Activated CD4-positive, CD25-positive, alpha-beta regulatory T cell treated with anti-CD3 and anti-CD28 coated beads, Interleukin-2, amount 50 U/mL, for 16 hours (primary cell): ENCODE data around the gene SEMA6A.

Experiments used
- DNase-seq: peaks from one replicate; pipeline ENCODE4 v3.0.0-alpha.2; 2020; ENCODE audit warnings: low read depth, low spot score

The SEMA6A gene, protein sequence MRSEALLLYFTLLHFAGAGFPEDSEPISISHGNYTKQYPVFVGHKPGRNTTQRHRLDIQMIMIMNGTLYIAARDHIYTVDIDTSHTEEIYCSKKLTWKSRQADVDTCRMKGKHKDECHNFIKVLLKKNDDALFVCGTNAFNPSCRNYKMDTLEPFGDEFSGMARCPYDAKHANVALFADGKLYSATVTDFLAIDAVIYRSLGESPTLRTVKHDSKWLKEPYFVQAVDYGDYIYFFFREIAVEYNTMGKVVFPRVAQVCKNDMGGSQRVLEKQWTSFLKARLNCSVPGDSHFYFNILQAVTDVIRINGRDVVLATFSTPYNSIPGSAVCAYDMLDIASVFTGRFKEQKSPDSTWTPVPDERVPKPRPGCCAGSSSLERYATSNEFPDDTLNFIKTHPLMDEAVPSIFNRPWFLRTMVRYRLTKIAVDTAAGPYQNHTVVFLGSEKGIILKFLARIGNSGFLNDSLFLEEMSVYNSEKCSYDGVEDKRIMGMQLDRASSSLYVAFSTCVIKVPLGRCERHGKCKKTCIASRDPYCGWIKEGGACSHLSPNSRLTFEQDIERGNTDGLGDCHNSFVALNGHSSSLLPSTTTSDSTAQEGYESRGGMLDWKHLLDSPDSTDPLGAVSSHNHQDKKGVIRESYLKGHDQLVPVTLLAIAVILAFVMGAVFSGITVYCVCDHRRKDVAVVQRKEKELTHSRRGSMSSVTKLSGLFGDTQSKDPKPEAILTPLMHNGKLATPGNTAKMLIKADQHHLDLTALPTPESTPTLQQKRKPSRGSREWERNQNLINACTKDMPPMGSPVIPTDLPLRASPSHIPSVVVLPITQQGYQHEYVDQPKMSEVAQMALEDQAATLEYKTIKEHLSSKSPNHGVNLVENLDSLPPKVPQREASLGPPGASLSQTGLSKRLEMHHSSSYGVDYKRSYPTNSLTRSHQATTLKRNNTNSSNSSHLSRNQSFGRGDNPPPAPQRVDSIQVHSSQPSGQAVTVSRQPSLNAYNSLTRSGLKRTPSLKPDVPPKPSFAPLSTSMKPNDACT

DNA sequence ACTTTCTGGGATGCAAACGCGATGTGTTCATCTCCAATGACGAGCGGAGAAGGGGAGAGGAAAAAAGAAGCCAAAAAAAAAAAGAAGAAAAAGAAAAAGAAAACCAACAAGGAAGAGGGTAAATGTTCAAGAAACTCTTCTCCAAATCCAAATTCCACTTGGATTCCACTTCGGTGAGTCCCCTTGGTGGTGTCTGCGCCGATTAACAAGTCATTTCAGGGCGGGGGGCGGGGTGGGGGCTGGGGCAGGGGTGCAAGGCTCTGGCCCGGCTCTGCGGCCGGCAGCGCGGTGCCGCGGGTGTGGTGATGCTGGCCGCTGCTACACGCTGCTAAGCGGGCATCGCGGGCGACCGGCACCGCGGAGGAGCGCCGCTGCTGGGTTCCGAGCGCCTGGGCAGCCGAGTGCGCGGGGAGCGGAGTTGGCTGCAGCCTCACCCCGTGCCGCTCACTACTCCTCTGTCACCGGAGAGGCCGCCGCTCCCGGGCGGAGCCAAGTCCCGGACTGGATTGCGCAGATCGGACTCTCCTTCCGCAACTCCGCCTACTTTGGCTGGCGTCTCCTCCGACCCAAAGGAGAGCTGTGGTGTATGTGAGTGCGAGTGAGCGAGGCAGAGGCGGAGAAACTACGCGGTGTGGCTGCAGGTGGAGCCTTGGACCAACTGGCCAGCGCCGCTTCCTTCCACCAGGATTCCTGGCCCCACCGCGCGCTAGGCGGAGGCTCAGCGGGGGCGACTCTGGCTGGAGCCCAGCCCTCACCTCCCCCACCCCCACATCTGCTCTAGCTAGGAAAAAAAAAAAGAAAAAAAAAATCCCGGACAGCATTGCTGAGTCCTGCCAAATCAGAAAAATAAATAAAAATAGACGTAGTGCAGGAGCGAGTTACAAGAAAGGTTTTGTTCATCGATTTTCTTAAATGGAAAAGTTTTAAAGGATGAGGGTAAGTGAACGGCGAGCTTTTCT lies at the start of gene SEMA6A:
Gene SEMA6A (minus strand): TSS at position 457 of the 959 bp plus-strand sequence. CDS start 69,879 bp downstream, outside the sequence.
- DNase-seq, result no peak

DNA sequence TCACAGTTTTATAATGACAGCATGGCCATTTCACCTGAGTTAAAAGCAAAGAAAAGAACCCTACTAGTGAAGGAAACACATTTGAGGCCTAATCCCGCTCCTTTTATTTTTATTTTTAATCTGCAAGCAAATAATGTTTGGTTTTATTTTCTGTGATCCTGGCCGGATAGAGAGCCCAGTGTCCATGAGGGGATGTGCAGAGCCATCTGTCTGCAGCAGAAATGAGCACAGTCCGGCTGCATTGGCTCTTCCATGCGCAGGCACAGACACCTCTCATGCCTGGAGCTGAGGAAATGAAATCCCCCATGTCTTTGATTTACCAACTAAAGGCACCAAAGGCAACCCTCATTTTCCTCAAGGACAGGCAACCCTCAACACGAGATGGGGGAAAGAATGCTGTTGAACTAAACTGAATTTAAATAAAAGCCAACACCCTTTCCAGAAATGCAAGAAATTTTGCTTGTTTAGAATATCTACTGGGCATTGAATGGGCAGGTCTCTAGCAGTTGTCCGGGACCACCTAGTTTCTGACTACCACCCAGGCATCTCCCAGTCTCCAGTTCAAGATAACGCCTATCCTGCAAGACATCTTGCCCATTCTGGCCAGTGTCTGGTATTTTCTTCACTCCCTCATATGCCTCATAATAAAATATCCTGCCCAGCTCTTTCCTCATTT lies 47.9 kb upstream of the SEMA6A start:
- DNase-seq, result no peak

DNA sequence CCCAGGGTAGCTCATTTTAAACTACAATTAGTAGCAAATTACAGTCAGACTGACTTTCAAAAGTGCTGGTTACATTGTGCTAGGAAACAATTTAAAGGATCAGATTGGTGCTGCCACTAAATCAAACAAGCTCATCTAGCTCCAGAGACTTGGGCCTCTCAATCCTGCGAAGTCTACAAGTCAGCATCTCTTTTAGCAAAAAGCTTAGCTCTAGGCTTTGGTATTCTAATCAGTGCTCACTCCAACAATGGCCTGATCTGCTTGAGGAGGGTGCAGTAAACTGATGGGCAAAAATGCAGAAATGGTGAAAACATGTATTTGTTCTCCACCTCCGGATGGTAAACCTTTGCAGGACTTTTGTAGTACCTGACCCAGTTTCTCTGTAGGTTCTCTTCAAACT lies 47.0 kb upstream of the SEMA6A start:
- DNase-seq, result no peak

DNA sequence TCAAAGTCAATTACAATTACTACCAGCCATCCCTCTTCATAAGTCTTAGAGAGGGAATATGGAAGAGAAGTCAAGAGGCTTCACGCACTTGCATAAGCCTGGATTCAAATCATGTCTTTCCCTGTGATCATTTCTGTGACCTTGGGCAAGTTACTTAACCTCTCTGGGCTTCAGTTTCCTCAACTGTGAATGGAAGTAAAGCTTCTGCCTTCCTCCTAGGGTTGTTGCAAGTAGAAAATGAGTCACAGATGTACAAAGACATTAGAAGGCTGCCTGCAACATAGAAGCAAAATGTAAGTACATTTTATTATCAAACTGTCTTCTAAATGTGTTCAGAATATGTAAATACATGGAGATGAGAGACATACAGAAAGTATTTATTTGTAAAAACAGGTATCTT lies 42.3 kb upstream of the SEMA6A start:
- DNase-seq, result no peak

DNA sequence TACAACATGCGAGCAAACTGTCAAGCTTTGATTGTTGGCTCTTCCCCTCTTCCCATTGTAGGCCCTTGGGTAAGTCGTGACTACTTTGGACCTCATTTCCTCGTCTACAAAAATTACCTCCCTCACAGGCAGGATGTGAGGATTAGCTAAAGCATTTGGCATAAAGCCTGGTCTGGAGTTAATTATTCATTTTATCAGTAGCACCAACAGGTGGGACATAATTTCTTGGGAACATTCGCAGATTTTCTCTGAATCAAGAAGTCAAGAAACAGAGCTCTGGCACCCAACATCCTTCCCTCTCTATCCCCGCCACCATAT lies 39.9 kb upstream of the SEMA6A start:
- no peak for DNase-seq

DNA sequence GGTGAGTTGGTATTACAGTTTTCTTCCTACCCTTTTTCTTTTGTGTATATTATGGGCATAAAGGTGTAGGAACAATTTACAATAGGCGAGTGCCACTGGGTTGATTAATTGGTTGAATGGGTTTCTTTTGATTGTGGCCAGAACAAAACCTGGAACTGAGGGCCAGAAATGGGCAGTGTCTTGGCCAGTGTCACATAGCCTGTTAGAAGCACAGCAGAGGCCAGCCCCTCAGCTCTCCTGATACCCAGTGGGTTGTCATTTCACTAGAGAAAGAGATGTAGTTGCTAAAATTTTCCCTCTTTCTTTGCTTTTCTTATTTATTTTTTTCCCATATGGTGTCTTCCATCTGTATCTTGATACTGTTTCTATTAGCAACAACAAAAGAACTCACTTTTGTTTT lies 38.8 kb upstream of the SEMA6A start:
- no peak for DNase-seq

DNA sequence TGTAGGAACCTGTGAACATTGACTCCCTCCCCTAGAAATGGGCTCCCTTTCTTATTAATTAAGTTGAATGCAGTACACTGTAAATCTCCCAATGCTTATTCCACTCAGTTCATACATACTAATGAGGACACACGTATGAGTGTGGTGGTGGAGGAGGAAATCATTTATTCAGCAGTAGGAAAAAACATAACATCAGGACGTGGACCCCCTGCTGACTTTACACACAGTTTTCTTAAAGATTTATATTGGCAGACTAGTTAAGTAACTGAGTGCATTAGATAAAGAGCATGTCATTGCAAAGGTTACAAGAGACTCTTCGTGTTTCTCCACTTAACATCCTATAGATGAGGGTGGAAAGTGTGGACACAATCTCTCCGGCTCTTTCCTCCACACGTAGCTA lies 37.8 kb upstream of the SEMA6A start:
- DNase-seq, result no peak

DNA sequence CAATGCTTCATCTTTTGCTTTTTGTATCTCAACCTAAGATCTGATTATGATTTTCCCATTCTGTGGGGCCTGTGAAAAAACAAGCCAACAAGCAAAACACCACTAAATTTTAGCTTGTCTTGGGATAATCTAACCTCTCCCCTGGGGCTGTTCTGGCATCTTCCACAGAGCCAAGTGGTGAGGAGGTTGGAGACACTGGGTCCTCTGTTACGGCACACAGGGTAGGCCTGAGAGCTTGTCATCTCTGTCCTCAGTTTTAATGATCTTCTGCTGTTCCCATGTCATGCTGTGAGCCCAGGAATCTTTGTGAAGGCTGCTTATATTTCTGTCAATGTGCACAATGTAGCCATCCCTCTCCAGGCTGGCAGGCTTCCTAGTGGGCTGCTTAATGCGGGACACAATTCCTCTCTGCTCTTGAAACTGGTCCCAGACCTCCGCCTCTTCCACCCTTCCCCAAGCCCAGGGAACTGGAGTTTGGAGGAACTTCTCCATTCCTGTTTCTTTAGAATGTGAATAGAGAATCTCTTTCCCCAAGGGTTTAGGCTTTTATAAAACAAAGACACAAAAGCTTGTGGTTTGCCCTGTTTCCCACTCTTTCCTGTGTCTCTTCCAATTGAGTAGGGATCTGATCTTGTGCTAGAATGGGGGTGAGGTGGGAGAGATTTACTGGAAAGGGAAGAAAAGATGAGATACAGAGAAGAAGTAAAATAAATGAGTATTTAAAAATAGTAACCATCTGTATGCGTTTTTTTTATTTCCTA lies 30.9 kb upstream of the SEMA6A start:
- no peak for DNase-seq

DNA sequence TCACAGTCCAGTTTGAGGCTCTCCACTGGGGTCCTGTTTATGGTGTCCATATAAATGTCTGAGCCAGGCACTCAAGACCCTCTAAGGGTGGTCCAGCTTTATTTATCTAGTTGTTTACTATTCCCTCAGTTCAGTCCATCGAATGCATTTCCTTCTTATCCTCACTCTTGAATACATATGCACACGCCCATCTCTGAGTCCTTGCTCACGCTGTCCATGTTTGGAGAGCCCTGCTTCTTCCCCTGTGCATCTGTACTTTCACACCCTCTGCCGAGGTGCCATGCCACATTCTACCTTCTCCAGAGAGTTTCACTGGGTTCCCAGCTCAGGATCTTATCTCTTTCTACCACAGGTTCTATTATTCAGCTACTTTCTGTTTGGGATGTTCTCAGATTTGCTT lies 30.2 kb upstream of the SEMA6A start:
- no peak for DNase-seq

DNA sequence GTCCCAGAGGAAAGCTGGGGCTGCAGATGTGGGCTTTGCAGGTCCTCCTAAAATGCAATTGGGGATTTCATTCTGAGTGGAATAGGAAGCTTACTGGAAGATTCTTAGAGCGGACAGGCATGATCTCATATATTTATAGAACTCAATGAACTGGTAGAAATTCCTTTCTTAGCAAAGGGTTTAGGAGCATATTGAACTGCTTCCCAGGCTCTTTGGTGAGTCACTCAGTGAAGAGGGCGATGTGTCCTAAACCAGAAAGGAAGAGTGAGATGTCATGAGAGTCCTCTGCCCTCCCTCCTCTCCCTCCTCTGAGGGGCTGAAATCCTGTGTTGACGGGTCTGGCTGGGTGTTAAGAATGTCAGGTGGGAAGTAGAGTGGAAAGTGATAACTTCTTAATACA lies 26.3 kb upstream of the SEMA6A start:
- DNase-seq, result no peak

DNA sequence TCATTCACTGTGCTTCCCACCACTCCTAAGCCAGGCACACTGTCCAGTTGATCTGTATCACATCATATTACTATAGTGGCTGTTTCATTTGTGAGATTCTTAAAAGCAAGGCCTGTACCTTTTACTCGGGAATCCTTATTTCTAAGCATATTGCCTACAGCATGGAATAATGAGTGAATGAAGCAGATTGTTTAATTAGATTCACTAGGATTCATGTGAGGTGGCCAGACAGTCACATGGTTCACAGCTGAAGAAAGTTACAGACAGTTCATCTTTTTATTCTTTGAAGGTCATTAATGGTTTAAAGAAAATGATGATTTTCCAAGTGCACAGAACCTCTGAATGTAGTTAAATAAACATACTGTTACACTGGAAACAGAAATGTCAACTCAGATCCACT lies 24.3 kb upstream of the SEMA6A start:
- DNase-seq, result no peak

DNA sequence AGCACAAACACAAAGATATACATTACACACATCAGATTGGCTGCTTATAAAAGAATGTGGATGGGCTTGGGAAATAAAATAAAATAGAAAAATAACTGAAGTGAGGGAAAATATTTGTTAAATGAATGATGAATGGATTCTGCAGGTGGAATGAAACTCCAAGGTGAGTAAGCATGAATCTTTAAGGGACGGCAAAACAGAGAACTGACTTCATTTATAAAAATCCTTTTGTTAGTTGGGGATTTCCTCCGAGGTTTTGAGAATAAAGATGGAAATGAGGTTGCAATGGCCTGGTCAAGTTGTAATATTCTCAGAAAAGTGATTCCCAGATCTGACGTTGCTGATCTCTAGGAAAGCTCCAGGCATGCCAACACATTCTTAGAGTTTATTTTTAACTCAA lies 20.9 kb upstream of the SEMA6A start:
- DNase-seq, result no peak

DNA sequence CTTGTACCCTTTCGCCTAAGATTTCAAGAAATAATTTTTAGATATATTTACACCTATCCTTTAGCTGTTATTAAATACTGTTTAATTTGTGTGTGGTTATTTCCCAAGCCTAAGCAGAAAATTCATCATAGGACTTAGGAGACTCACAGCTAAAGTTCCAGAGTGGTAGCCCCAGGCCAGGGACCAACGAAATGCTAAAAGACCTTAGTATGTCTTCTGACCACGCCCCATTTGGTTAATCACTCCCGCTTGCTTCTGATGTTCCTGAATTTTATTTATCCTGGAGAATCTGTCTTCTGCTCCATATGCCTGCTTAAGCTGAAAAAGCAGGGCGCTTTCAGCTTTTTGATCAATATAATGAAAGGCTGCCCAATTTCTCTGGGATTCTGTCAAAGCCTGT lies 18.7 kb upstream of the SEMA6A start:
- DNase-seq, result no peak

DNA sequence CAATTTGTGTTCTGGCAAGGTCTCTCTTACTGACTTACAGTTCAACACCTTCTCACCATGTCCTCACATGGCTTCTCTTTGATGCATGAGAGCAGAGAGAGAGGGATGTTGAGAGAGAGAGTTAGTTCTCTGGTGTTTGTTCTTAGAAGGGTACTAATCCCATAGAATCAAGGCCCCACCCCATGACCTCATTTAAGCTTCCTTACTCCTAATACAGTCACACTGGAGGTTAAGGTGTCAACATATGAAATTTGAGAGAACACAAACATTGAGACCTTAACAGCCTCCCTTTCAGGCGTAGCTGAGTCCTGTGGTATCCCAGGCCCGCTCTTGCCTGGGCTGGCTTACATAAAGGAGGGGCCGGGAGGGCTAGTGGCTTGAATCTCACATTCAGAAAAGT lies 10.6 kb upstream of the SEMA6A start:
- no peak for DNase-seq

DNA sequence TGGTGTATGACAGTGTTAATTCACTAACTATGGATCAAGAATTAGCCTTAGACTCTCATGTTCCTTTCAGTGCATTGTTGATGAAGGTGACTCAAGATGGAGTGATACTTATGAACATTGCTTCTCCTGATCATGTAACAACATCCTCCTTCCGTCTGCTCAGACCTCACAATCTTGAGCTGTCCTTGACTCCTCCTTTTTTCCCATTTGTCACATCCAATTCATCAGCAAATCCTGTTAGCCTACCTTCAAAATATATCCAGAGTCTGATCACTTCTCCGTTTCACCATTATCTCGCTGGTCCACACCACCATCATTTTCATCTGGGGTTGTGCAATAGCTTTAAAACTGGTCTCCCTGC lies 9.2 kb upstream of the SEMA6A start:
- DNase-seq, result no peak

DNA sequence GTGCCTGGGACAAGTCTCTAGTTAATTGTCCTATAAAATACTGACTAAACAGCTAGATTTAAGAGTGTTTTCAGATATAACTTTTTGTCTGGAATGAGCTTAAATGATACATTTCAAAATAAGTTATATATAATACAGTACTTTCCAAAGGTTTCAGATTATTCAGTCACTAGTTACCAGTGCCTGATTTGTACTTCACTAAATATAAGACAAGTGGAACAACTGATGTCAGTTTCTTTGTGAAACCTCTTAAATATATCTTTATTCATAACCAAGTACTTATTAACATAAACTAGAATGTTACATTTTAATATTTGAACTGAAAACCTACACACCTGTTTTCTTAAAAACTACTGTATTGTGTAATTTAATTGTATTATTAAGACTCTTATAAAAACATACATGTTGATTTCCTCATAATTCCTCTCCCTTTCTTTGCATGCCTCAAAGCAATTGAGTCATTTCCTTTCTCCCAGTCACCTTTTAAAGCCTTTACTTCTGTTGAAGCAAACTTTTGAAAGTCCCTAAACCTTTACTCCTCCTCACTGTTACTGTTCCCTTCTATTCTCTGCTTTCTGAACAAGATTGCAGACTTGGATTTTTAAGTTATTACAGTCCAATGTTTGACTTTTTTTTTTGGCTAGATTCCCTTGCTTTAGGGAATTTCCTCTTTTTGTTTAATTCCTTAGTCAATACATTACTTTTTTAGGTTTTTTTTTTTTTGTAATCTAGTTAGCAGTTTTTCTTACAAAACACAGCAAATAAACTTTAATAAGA lies 8.7 kb upstream of the SEMA6A start:
- DNase-seq, result no peak

DNA sequence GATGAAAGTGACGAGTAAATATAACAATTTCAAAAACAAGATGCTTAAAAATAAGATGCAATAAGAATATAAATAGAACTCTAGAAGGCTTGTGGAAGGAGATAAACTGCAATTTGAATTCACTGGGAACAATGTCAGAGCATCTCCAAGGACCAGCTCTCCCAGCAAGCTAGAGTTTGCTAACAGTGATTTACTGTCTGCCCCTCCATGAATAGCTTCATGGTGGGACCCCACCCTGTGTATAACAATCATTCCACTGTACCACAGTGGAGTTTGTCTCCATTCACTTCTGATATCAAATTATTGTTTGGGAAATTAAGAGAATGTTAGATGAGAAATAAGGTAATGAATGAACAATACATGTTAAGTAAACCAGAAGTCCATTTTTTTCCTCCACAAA lies 7.3 kb upstream of the SEMA6A start:
- no peak for DNase-seq

DNA sequence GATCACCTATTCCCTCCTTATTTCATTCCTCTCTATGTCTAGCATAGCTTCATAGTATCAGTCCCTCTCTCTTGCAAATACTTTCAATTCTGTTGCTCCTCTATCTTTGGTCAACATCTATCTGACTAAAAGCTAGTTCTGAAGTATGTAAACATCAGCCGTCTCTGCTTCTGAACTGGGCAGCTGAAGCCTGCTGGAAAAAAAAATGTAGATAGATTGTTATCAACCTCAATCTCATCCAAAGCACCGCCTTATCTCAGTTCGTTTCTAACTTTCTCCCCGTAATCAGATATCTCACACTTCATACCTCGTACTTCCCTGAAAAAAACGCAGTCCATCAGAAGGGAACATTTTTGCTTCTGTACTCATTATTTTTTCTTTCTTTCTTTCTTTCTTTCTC lies 4.5 kb upstream of the SEMA6A start:
- no peak for DNase-seq

DNA sequence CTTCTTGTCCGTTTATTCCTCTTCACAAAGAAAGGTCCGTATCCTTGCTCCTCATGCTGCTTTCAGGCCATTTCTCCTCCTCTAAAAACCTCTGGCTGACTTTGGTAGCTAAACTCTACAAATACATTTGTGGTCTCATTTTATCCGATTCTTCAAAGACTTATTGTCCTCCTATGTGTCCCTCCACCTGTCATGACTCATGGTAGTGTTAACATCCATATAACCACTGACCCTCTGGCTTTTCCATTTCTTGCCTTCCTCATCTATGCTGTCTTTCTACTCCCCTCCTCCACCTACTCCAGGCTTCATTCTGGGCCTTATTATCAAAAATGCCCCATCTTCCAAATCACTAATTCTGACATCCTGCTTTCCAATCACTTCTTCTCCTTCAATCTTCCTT lies 4.1 kb upstream of the SEMA6A start:
- DNase-seq, result no peak
